OCI-LY7 (cell line): Measurements from ENCODE around the gene ZNF622. TPM values are rescaled to one million over a fixed set of nuclear protein-coding genes. Genes with fewer than 3 reads are reported as not detected.

Source experiments
- BruUV-seq: library from RNA; stranded (reverse); fragments of 400-500 nt; replicated peaks from 2 replicates; lab custom pipeline; 2021; lab: Mats Ljungman, UMichigan
- CTCF ChIA-PET: fragments of 300-600 bp; sonication (Branson Sonifier 250); formaldehyde crosslinking; loops from one replicate; lab custom pipeline; 2022; ENCODE audit warnings: antibody characterized with exemption; ENCODE audit not compliant: unreplicated experiment; lab: Charles Lee
- POLR2A ChIA-PET: fragments of 300-600 bp; sonication (Branson Sonifier 250); formaldehyde crosslinking; loops from one replicate; lab custom pipeline; 2022; ENCODE audit warnings: antibody characterized with exemption; lab: Charles Lee
- DNase-seq: peaks from one replicate; pipeline ENCODE4 v3.0.0-alpha.2; 2015; ENCODE audit warnings: low spot score
- H2AFZ ChIP-seq: fragments of 200-600 bp; sonication (generic), shearing (Covaris generic); 2 replicates; pipeline ENCODE4 v1.6.1; 2014; ENCODE audit warnings: mild to moderate bottlenecking, antibody characterized with exemption, low read length, moderate library complexity
- H3K27ac ChIP-seq: fragments of 200-600 bp; sonication (generic); 2 replicates; pipeline ENCODE4 v1.5.1; 2014; ENCODE audit warnings: mixed run types, low read depth, mild to moderate bottlenecking, moderate library complexity, low read length, inconsistent platforms; ENCODE audit not compliant: poor library complexity, severe bottlenecking
- H3K36me3 ChIP-seq: fragments of 200-600 bp; sonication (generic); 2 replicates; pipeline ENCODE4 v1.6.1; 2014; ENCODE audit warnings: mild to moderate bottlenecking, antibody characterized with exemption, low read length, moderate library complexity, mixed read lengths; ENCODE audit not compliant: insufficient read depth
- H3K4me1 ChIP-seq: fragments of 200-600 bp; sonication (generic); 2 replicates; pipeline ENCODE4 v1.5.1; 2014; ENCODE audit warnings: mild to moderate bottlenecking, low read length; ENCODE audit not compliant: insufficient read depth, poor library complexity, severe bottlenecking
- H3K4me2 ChIP-seq: fragments of 200-600 bp; sonication (generic); 2 replicates; pipeline ENCODE4 v1.6.1; 2014; ENCODE audit warnings: mild to moderate bottlenecking, low read length
- H3K4me3 ChIP-seq: fragments of 200-600 bp; sonication (generic); 2 replicates; pipeline ENCODE4 v1.5.1; 2014; ENCODE audit warnings: mild to moderate bottlenecking, low read depth, low read length; ENCODE audit not compliant: poor library complexity, severe bottlenecking
- H3K79me2 ChIP-seq: fragments of 200-600 bp; sonication (generic); 2 replicates; pipeline ENCODE4 v1.6.1; 2016; ENCODE audit warnings: low read depth, mild to moderate bottlenecking, low read length, moderate library complexity, mixed read lengths; ENCODE audit not compliant: insufficient read depth
- H3K9me2 ChIP-seq: fragments of 200-600 bp; sonication (generic); 2 replicates; pipeline ENCODE4 v1.6.1; 2016; ENCODE audit warnings: mild to moderate bottlenecking, low read length, mixed read lengths; ENCODE audit not compliant: insufficient read depth
- H3K9me3 ChIP-seq: fragments of 200-600 bp; sonication (generic); 2 replicates; pipeline ENCODE4 v1.6.1; 2014; ENCODE audit warnings: mild to moderate bottlenecking, mixed run types, low read length, mixed read lengths
- H4K20me1 ChIP-seq: fragments of 200-600 bp; sonication (generic); 2 replicates; pipeline ENCODE4 v1.6.1; 2014; ENCODE audit warnings: mild to moderate bottlenecking, antibody characterized with exemption, low read length, moderate library complexity, mixed read lengths; ENCODE audit not compliant: insufficient read depth
- CTCF ChIP-seq: fragments of 200-600 bp; sonication (generic); conservative IDR thresholded peaks from 2 replicates; pipeline ENCODE4 v1.5.1; 2014; ENCODE audit warnings: mild to moderate bottlenecking, antibody characterized with exemption, low read length, moderate library complexity, mixed read lengths
- EZH2phosphoT487 ChIP-seq: fragments of 200-600 bp; sonication (generic); IDR thresholded peaks from 2 replicates; pipeline ENCODE4 v1.6.1; 2018; ENCODE audit warnings: low read depth, borderline replicate concordance, mild to moderate bottlenecking, mixed run types, antibody characterized with exemption, low read length, moderate library complexity, mixed read lengths
- intact Hi-C: fragments of 100-400 bp; cut with micrococcal nuclease; formaldehyde crosslinking; loops from one replicate; pipeline ENCODE4 v1.10.0; 2022; ENCODE audit not compliant: unreplicated experiment
- total RNA-seq, 2 experiments: library from RNA; depleted of rRNA in 1 of 2; stranded (reverse); fragments of >200 nt in 1 of 2; shearing (Covaris generic) in 1 of 2; gene quantifications; 2 replicates each; pipeline ENCODE4 v1.2.3, GENCODE V29; 2014 to 2022

Gene ZNF622
- total RNA-seq, 2 experiments from 2014 or later = 25.7 to 32.9 TPM

GRCh38 chr5:16487456-16487855 is 21.9 kb upstream of the ZNF622 start:
- H3K36me3 ChIP-seq = no peaks in the 10 kb centered on the region
- no peaks in the 10 kb centered on the region for H4K20me1 ChIP-seq
- CTCF ChIA-PET = no interaction called here
- H3K4me2 ChIP-seq = no peak overlapping the region
- BruUV-seq = no TSS peak
- H2AFZ ChIP-seq = no peak overlapping the region
- TF ChIP-seq CTCF (no peak), EZH2phosphoT487 (no peak)
- H3K9me2 ChIP-seq = no peaks in the 10 kb centered on the region
- H3K9me3 ChIP-seq = no peaks in the 10 kb centered on the region
- no peaks in the 10 kb centered on the region for H3K4me1 ChIP-seq
- intact Hi-C loops = loop anchor here (5.0 kb wide), 1 partner anchor 645 kb away; no protein-coding TSS in a partner anchor
- POLR2A ChIA-PET = interaction anchor here (1.3 kb wide), 1 partner anchor 22 kb away, joined by 3 read pairs; the partner anchor contains the start of gene ZNF622
- H3K27ac ChIP-seq = no peak overlapping the region
- H3K79me2 ChIP-seq = no peaks in the 10 kb centered on the region
- no peak overlapping the region for H3K4me3 ChIP-seq
- no peak for DNase-seq

- Histone ChIP-seq H3K36me3 (no peaks in the 10 kb centered on the region), H2AFZ (no peak overlapping the region), H3K4me3 (no peak overlapping the region), H3K27ac (no peak overlapping the region), H3K79me2 (no peaks in the 10 kb centered on the region), H4K20me1 (no peaks in the 10 kb centered on the region), H3K9me3 (no peaks in the 10 kb centered on the region), H3K4me1 (no peaks in the 10 kb centered on the region), H3K9me2 (no peaks in the 10 kb centered on the region), H3K4me2 (no peak overlapping the region)
- no peak for TF ChIP-seq CTCF
- no peak for TF ChIP-seq EZH2phosphoT487
- no TSS peak for BruUV-seq
- ChIA-PET CTCF (no interaction called here), POLR2A (no interaction called here)
- no peak for DNase-seq
- intact Hi-C loops = loop anchor here (5.0 kb wide), 1 partner anchor 646 kb away; no protein-coding TSS in a partner anchor
Measured at GRCh38 chr5:16486711-16487111, 21.1 kb upstream of the ZNF622 start.

GRCh38 chr5:16485656-16486055 is 20.1 kb upstream of the ZNF622 start:
- no peaks in the 10 kb centered on the region for H3K79me2 ChIP-seq
- H2AFZ ChIP-seq = no peak overlapping the region
- H3K9me3 ChIP-seq = no peaks in the 10 kb centered on the region
- CTCF ChIA-PET = no interaction called here
- H3K27ac ChIP-seq = no peak overlapping the region
- H3K9me2 ChIP-seq = no peaks in the 10 kb centered on the region
- H3K36me3 ChIP-seq = no peaks in the 10 kb centered on the region
- no peaks in the 10 kb centered on the region for H3K4me1 ChIP-seq
- TF ChIP-seq EZH2phosphoT487 = no peak
- no peak for TF ChIP-seq CTCF
- H3K4me3 ChIP-seq = no peak overlapping the region
- DNase-seq = no peak
- POLR2A ChIA-PET = interaction anchor here (0.6 to 2.0 kb wide), 2 partner anchors 15 to 52 kb away, joined by 3 to 4 read pairs; no protein-coding TSS in a partner anchor
- H4K20me1 ChIP-seq = no peaks in the 10 kb centered on the region
- intact Hi-C loops = loop anchor here (5.0 kb wide), 1 partner anchor 647 kb away; no protein-coding TSS in a partner anchor
- H3K4me2 ChIP-seq = no peak overlapping the region
- no TSS peak for BruUV-seq
